Measurements from ENCODE around the gene VPS54. TPM values are rescaled to one million over a fixed set of nuclear protein-coding genes. Genes with fewer than 3 reads are reported as not detected.
"Not testable (repeated sequence)": the region's sequence is repeated elsewhere in the genome, so short reads cannot be mapped to it uniquely, and the experiment has no call there.

The VPS54 gene
- total RNA-seq, 1 experiment from 2014 or later: 19.5 TPM

- DNase-seq (ENCODE audit: low read depth): no peak
Observed at GRCh38 chr2:64024259-64024949, 5.2 kb upstream of the VPS54 start.

DNA sequence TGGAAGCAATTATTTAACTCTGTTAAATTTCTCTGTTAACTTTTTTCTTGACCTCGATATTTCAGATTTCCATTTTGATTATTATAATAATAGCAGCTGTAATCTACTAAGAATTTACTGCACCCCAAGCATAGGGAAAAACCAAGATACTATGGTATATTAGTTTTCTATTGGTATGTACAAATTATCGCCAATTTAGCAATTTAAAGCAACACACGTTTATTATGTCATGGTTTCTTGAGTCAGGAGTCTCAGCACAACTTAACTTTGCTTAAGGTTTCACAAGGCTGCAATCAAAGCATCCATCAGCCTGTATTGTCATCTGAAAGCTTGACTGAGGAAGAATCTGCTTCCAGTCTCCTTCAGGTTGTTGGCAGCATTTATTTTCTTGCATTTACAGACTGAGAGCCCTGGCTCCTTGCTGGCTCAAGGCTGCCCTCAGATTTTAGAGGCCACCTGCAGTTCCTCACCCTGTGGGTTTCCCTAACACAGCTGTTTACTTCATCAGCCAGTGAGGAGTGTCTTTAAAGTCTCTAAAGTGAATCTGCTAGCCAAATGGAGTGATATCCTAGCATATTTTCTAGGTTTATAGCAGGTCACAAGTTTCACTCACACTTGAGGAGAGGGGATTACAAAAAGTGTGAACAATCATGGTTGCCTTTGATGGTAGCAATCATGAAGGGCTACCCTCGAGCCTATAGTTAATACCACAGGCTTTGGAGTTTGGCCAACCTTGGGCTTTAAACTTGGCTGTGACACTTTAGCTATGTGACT lies 4.4 kb upstream of the VPS54 start:
- DNase-seq (ENCODE audit: low read depth): no peak

- DNase-seq (ENCODE audit: low read depth): no peak
Observed at GRCh38 chr2:64021578-64021977, 2.4 kb upstream of the VPS54 start.

GRCh38 chr2:64019975-64020528 lies 824 bp upstream of the VPS54 start:
- no peak for DNase-seq (ENCODE audit: low read depth)

DNA sequence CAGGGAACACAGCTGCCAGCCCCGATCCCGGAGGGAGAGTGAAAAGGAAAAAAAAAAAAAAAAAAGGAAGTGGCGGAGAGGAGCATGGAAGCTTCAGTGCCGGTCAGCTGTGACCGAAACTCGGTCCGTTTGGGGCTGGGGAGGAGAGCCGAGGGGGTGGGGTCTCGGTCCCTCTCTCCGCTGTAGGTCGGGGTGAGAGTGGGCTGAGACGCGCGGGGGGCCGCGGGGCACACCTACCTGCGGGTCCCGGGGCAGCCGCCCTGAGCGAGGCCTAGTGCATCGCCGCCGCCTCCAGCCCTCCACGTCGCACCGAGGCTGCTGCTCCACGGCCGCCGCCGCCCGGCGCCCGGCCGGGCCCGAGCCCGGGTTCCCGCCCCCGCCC lies 536 bp downstream of the VPS54 start:
- DNase-seq (ENCODE audit: low read depth): peak; percentile 52

GRCh38 chr2:64017811-64018700 lies 1.2 kb downstream of the VPS54 start:
- peak; percentile 56 for DNase-seq (ENCODE audit: low read depth)

DNA sequence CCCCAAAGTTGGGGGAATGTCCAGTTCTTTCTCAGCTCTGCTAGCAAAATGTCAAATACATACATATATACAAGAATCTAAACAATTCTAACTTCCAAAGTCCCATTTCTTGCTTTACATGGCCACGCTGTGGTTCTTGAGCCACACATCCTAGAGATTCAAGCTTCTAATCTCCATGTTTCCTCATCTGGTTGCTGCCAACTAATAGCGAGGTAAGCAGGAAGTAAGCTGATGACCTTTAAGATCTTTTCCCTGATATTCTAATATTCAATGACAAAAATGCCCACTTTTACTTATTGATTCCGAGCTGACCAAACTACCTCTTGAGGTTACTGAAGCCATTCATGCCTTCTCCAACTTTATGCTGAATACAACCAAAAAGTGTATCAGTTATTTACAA lies 3.3 kb downstream of the VPS54 start:
- DNase-seq (ENCODE audit: low read depth): no peak

DNA sequence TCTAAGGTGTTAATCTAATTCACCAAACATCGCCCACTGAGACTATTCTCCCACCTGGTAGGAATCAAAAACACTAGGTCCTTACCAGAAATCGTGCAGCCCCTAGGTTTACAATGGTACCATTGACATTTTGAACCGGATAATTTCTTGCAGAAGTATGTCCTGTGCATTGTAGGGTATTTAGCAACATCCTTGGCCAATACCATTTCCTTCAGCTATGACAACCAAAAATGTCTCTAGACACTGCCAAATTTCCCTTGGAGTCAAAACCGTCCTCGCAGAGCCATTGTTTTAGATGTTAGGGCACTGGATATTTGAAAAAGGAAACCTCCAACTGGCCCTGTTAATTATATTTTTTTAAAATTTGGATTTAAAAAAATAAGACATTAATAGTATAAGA lies 3.8 kb downstream of the VPS54 start:
- no peak for DNase-seq (ENCODE audit: low read depth)

DNA sequence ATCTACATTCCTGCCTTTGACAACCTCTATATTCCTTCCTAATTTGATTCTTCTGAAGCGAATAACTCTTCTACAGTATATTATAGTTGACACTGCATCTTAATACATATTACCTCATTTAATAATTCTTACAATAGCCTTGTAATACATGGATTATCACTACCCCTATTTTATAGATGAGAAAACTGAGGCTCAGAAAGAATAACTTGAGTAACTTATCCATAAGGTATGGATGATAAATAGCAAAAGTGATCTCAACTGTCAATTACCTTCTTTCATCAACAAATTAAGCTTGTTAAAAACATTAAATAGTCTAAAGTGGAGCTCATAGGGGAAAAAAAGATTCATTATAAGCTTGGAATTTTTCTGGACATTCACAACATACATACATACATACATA lies 4.6 kb downstream of the VPS54 start:
- DNase-seq (ENCODE audit: low read depth): no peak

GRCh38 chr2:64013053-64013452 lies 6.2 kb downstream of the VPS54 start:
- DNase-seq (ENCODE audit: low read depth): no peak

DNA sequence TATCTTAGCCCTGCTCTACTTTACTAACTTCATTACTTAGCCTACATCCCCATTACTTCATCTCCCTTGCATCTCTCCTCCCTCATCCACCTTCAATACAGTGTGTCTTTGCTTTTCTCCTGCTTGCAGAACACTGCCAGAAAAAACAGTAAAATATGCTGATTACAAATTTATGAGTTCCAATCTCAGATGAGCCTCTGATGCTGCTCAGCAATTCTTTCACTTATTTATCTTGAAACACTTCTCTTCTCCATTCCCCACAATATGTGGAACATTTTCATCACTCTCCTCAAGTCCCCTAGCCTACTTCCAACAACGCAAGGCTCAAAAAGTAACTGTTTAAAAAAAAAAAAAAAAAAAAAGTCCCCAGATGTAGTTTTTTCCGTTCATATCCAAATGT lies 7.1 kb downstream of the VPS54 start:
- DNase-seq (ENCODE audit: low read depth): no peak

- no peak for DNase-seq (ENCODE audit: low read depth)
Observed at GRCh38 chr2:64008434-64009009, 10.7 kb downstream of the VPS54 start.

GRCh38 chr2:64007924-64008323 lies 11.3 kb downstream of the VPS54 start:
- DNase-seq (ENCODE audit: low read depth): no peak

DNA sequence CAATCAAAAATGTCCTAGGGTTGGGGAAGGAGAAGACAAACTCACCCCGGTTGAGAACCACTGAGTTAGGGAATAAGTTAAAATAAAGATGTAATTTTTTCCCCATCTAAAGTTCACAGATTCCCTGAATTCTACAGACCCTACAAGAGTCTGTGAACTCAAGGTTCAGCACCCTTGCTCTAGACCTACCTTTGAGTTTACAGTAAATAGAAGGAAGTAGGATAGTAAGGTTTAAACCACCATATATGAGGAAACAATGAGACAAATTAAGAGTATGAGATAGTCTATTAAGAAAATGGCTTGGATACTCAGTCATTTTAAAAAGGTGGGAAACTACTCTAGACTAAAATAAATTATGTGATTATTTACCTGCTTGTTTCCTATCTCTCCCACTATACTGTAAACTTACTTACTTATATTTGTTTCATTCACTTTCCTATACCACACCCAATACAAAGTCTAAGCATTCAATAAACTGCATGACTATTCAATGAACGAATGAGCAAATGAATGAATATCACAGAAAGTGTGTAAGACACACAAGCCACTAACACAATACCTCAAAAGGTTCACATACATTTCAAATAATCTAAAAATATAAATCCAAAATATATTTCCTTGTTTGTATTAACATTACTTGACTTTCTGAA lies 13.4 kb downstream of the VPS54 start:
- no peak for DNase-seq (ENCODE audit: low read depth)

GRCh38 chr2:64003239-64003638 lies 16.0 kb downstream of the VPS54 start:
- no peak for DNase-seq (ENCODE audit: low read depth)

DNA sequence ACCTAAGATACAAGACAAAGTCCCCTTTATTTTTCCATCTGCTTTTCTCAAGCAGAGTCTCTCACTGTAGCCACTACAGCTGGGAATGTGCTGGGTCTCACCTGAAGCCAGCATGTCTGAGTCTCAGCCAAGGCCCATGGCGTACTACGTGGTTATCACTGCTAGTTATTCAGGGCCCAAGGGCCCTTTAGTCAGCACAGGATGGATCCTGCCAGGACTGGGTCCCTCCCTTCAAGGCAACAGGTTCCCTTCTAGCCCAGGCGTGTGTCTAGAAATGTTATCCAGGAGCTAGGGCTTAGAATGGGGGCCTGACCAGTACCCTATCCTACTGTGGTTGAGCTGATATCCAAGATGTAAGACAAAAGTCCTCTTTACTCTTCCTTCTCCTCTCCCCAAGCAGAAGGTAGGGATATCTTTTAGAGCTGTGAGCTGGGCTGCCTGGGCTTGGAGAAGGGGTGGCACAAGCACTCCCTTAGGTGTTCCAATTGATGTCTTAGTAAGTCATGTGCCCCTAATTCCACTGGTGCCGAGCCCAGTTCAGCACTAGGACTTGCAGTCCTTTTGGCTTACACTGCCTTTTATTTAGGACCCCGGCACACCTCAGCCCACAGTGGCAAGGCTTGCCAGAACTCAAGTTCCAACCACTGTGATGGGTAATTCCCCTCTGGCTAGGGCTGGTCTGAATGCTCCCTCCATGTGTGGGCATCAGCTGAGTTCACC lies 17.7 kb downstream of the VPS54 start:
- DNase-seq (ENCODE audit: low read depth): no peak

GRCh38 chr2:64000630-64001381 lies 18.4 kb downstream of the VPS54 start:
- no peak for DNase-seq (ENCODE audit: low read depth)

GRCh38 chr2:63999049-63999448 lies 20.2 kb downstream of the VPS54 start:
- no peak for DNase-seq (ENCODE audit: low read depth)

DNA sequence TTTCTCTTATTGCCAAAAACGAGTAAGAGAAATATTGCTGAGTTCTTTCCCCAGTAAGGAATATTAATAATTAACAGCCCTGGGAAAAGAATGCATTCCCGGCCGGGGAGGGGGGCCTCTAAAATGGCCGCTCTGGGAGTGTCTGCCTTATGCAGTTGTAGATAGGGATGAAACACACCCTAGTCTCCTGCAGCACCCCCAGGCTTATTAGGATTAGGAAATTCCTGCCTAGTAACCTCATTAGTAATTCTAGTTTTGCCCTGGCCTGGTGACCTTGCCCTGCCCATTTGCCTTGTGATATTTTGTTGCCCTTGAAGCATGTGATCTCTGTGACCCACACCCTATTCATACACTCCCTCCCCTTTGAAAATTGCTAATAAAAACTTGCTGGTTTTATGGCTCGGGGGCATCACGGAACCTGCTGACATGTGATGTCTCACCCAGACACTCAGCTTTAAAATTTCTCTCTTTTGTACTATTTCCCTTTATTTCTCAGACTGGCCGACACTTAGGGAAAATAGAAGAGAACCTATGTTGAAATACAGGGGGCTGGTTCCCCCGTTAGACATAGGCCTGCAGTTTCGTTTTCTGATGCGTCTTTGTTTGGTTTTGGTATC lies 22.5 kb downstream of the VPS54 start:
- not testable (repeated sequence) for DNase-seq (ENCODE audit: low read depth)

Measured in M059J (cell line).